PC-9 (cell line): ENCODE data around the gene PTPN23. TPM values are rescaled to one million over a fixed set of nuclear protein-coding genes. Genes with fewer than 3 reads are reported as not detected.
"Not testable (repeated sequence)": the region's sequence is repeated elsewhere in the genome, so short reads cannot be mapped to it uniquely, and the experiment has no call there.

ENCODE experiments used
- BruUV-seq: library from RNA; stranded (reverse); fragments of 400-500 nt; replicated peaks from 2 replicates; lab custom pipeline; 2021; lab: Mats Ljungman, UMichigan
- CTCF ChIA-PET: fragments of 300-600 bp; sonication (Branson Sonifier 250); formaldehyde crosslinking; loops from one replicate; lab custom pipeline; 2022; ENCODE audit warnings: antibody characterized with exemption; lab: Charles Lee
- POLR2A ChIA-PET: fragments of 300-600 bp; sonication (Branson Sonifier 250); formaldehyde crosslinking; loops from one replicate; lab custom pipeline; 2022; ENCODE audit warnings: antibody characterized with exemption; ENCODE audit not compliant: unreplicated experiment; lab: Charles Lee
- DNase-seq, 2 experiments: peaks; one replicate each; pipeline versions ENCODE4 v3.0.0 to v3.0.0-alpha.2; 2015 to 2022; ENCODE audit warnings: mixed read lengths in 1 of 2
- H2AFZ ChIP-seq: fragments of 200-600 bp; sonication (generic); 2 replicates; pipeline ENCODE4 v1.8.1; 2017; ENCODE audit warnings: antibody characterized with exemption
- H3F3A ChIP-seq: fragments of 200-600 bp; sonication (generic); 2 replicates; pipeline ENCODE4 v1.8.1; 2017; ENCODE audit warnings: antibody characterized with exemption, mild to moderate bottlenecking, low read depth; ENCODE audit not compliant: insufficient read depth
- H3K27ac ChIP-seq: fragments of 200-600 bp; sonication (generic); 2 replicates; pipeline ENCODE4 v1.6.1; 2016; ENCODE audit warnings: mixed run types
- H3K27me3 ChIP-seq: fragments of 200-600 bp; sonication (generic); 2 replicates; pipeline ENCODE4 v1.6.1; 2016; ENCODE audit warnings: low read depth, mixed run types; ENCODE audit not compliant: insufficient read depth
- H3K36me3 ChIP-seq: fragments of 200-600 bp; sonication (generic); 2 replicates; pipeline ENCODE4 v1.6.1; 2016; ENCODE audit warnings: low read depth, mixed run types
- H3K4me1 ChIP-seq: fragments of 200-600 bp; sonication (generic); replicated peaks from 2 replicates; pipeline ENCODE4 v1.6.1; 2016; ENCODE audit warnings: mixed run types; ENCODE audit not compliant: insufficient read depth
- H3K4me2 ChIP-seq: fragments of 200-600 bp; sonication (generic); 2 replicates; pipeline ENCODE4 v1.6.1; 2017; ENCODE audit warnings: mixed run types
- H3K4me3 ChIP-seq: fragments of 200-600 bp; sonication (generic); 2 replicates; pipeline ENCODE4 v1.6.1; 2016; ENCODE audit warnings: mixed run types
- H3K79me2 ChIP-seq: fragments of 200-600 bp; sonication (generic); 2 replicates; pipeline ENCODE4 v1.6.1; 2017; ENCODE audit warnings: low read depth, mixed run types
- H3K9me2 ChIP-seq: fragments of 200-600 bp; sonication (generic); 2 replicates; pipeline ENCODE4 v1.8.1; 2017; ENCODE audit warnings: mild to moderate bottlenecking; ENCODE audit not compliant: insufficient read depth
- H3K9me3 ChIP-seq: fragments of 200-600 bp; sonication (generic); 2 replicates; pipeline ENCODE4 v1.8.1; 2016; ENCODE audit warnings: low read depth; ENCODE audit not compliant: insufficient read depth
- H4K20me1 ChIP-seq: fragments of 200-600 bp; sonication (generic); 2 replicates; pipeline ENCODE4 v1.8.1; 2017; ENCODE audit not compliant: insufficient read depth
- CTCF ChIP-seq: fragments of 200-600 bp; sonication (generic); conservative IDR thresholded peaks from 2 replicates; pipeline ENCODE4 v1.6.1; 2017; ENCODE audit warnings: mixed run types, antibody characterized with exemption, mild to moderate bottlenecking, moderate library complexity
- EZH2 ChIP-seq: fragments of 200-600 bp; sonication (generic); IDR thresholded peaks from 2 replicates; pipeline ENCODE4 v1.8.0; 2017; ENCODE audit warnings: antibody characterized with exemption, low read depth
- intact Hi-C: fragments of 100-400 bp; cut with micrococcal nuclease; formaldehyde crosslinking; loops from one replicate; pipeline ENCODE4 v1.10.0; 2022; ENCODE audit not compliant: unreplicated experiment
- total RNA-seq: library from RNA; stranded (reverse); gene quantifications from 2 replicates; pipeline ENCODE4 v1.2.3, GENCODE V29; 2021

Gene PTPN23
- total RNA-seq, 1 experiment from 2014 or later, result 38.9 TPM

DNA sequence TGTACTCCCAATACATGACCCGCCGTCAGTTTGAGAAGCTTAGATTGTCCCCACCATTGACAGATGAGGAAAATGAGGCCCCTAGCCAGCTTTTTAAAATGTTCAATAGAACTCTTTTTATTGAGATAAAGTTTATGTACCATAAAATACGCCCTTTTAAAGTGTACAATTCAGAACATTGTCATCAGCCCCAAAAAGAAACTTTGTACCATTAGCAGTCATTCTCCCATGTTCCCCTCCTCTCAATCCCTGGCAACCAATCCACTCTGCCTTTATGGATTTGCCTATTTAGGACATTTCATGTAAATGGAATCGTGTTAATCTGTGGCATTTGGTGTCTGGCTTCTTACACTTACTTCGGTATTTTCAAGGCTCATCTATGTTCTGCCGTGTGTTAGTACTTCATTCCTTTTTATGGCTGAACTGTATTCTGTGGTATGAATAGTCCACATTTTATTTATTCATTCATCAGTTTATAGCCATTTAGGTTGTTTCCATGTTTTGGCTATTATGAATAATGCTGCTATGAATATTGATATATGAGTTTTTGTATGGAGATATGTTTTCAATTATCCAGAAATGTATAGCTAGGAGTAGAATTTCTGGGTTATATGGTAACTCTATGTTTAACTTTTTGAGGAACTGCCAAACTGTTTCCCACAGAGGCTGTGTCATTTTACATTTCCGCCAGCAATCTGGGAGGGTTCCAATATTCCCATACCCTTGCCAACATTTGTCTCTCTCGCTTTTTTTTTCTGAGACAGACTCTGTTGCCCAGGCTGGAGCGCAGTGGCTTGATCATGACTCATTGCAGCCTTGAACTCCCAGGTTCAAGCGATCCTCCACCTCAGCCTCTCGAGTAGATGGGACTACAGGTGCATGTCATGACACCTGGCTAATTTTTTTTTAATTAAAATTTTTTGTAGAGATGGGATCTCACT, 15.3 kb upstream of the PTPN23 start:
- H3F3A ChIP-seq, result peaks cover 4% of the 10 kb centered on the region; the same call in 1 of the 2 replicates
- no peak overlapping the region for H3K27ac ChIP-seq
- no peaks in the 10 kb centered on the region for H3K4me1 ChIP-seq
- no peaks in the 10 kb centered on the region for H3K9me2 ChIP-seq
- BruUV-seq, result no TSS peak
- DNase-seq, result no peak
- H3K79me2 ChIP-seq, result no peaks in the 10 kb centered on the region
- TF ChIP-seq CTCF (no peak), EZH2 (no peak)
- ChIA-PET CTCF (no interaction called here), POLR2A (no interaction called here)
- H3K4me2 ChIP-seq, result no peak overlapping the region
- H2AFZ ChIP-seq, result no peak overlapping the region
- H3K27me3 ChIP-seq, result no peaks in the 10 kb centered on the region
- intact Hi-C loops, result no loop called here
- no peaks in the 10 kb centered on the region for H4K20me1 ChIP-seq
- H3K9me3 ChIP-seq, result no peaks in the 10 kb centered on the region; the same call in 1 of the 2 replicates
- H3K36me3 ChIP-seq, result no peaks in the 10 kb centered on the region
- no peak overlapping the region for H3K4me3 ChIP-seq

DNA sequence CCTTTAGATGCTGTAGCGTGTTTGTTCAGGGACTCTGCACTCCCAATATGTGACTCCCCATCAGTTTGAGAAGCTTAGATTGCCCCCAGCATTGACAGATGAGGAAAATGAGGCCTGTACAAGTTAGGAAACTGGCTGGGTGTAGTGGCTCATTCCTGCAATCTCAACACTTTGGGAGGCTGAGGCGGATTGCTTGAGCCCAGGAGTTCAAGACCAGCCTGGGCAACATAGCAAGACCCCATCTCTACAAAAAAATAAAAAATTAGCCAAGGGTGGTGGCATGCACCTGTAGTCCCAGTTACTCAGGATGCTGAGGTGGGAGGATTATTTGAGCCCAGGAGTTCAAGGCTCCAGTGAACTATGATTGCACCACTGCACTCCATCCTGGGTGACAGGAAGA, 14.0 kb upstream of the PTPN23 start:
- H3K4me2 ChIP-seq, result no peak overlapping the region
- no peak overlapping the region for H3K4me3 ChIP-seq
- intact Hi-C loops, result no loop called here
- no peaks in the 10 kb centered on the region for H3K27me3 ChIP-seq
- ChIA-PET CTCF (no interaction called here), POLR2A (no interaction called here)
- TF ChIP-seq EZH2 (no peak), CTCF (no peak)
- H3K27ac ChIP-seq, result no peak overlapping the region
- no peaks in the 10 kb centered on the region for H3K79me2 ChIP-seq
- no peaks in the 10 kb centered on the region for H3K36me3 ChIP-seq
- H4K20me1 ChIP-seq, result no peaks in the 10 kb centered on the region
- no peaks in the 10 kb centered on the region for H3K4me1 ChIP-seq
- BruUV-seq, result no TSS peak
- no peaks in the 10 kb centered on the region for H3F3A ChIP-seq
- H3K9me2 ChIP-seq, result no peaks in the 10 kb centered on the region
- no peaks in the 10 kb centered on the region for H3K9me3 ChIP-seq
- no peak for DNase-seq
- no peak overlapping the region for H2AFZ ChIP-seq

GRCh38 chr3:47367631-47368030, 13.2 kb upstream of the PTPN23 start:
- no peaks in the 10 kb centered on the region for H3K9me2 ChIP-seq
- H4K20me1 ChIP-seq, result no peaks in the 10 kb centered on the region
- H3K27me3 ChIP-seq, result no peaks in the 10 kb centered on the region
- H3K79me2 ChIP-seq, result no peaks in the 10 kb centered on the region
- H3K4me3 ChIP-seq, result no peak overlapping the region
- no peak for TF ChIP-seq EZH2
- no peak for TF ChIP-seq CTCF
- H3K36me3 ChIP-seq, result no peaks in the 10 kb centered on the region
- POLR2A ChIA-PET, result no interaction called here
- intact Hi-C loops, result no loop called here
- H3K4me1 ChIP-seq, result no peaks in the 10 kb centered on the region
- CTCF ChIA-PET, result no interaction called here
- H3K4me2 ChIP-seq, result no peak overlapping the region
- BruUV-seq, result no TSS peak
- no peak for DNase-seq
- H3K27ac ChIP-seq, result no peak overlapping the region
- H2AFZ ChIP-seq, result no peak overlapping the region
- H3K9me3 ChIP-seq, result no peaks in the 10 kb centered on the region
- H3F3A ChIP-seq, result no peaks in the 10 kb centered on the region

GRCh38 chr3:47370020-47370419, 10.8 kb upstream of the PTPN23 start:
- intact Hi-C loops, H3K27me3 ChIP-seq, H4K20me1 ChIP-seq, H3K36me3 ChIP-seq, H2AFZ ChIP-seq, H3K9me3 ChIP-seq, H3K4me2 ChIP-seq, H3K9me2 ChIP-seq, H3F3A ChIP-seq, BruUV-seq, H3K27ac ChIP-seq, DNase-seq, H3K4me1 ChIP-seq, H3K4me3 ChIP-seq, H3K79me2 ChIP-seq: not testable (repeated sequence)
- CTCF ChIA-PET, result interaction anchor here (0.5 kb wide), 1 partner anchor 117 kb away, joined by 3 read pairs; no protein-coding TSS in a partner anchor
- POLR2A ChIA-PET, result interaction anchor here (0.6 to 0.7 kb wide), 2 partner anchors 282 to 1467 kb away, joined by 4 to 7 read pairs; no protein-coding TSS in a partner anchor
